Thyroid gland (tissue), 4 donors: ENCODE measurements around the gene LPP.

ENCODE experiments used
- CTCF ChIP-seq, 6 experiments: fragments of 200-600 bp in 3 of 6; fragments of 450-650 bp in 3 of 6; sonication (generic) in 3 of 6; IDR thresholded peaks; one replicate each; pipeline ENCODE4 v1.5.1; 2016 to 2019; ENCODE audit warnings: antibody characterized with exemption in 6 of 6, mild to moderate bottlenecking in 2 of 6, inconsistent platforms in 1 of 6, moderate library complexity in 1 of 6
- POLR2A ChIP-seq, 2 donors: fragments of 450-650 bp; IDR thresholded peaks; one replicate each; pipeline ENCODE4 v1.6.1; 2017; ENCODE audit warnings: antibody characterized with exemption in 2 of 2, mild to moderate bottlenecking in 2 of 2, moderate library complexity in 1 of 2

- TF ChIP-seq POLR2A (IDR thresholded peaks at IDR 0.05) (no peak), CTCF (IDR thresholded peaks at IDR 0.05) (no peak)
Measured at GRCh38 chr3:188255190-188255589, 101.2 kb downstream of the LPP start.
